Natural killer cell (primary cell): ENCODE results near the gene MAP3K4. TPM values are rescaled to one million over a fixed set of nuclear protein-coding genes. Genes with fewer than 3 reads are reported as not detected.

Experiments used
- ATAC-seq, 3 donors: fragments of 150-1000 bp in 2 of 3; fragments of 200-7000 bp in 1 of 3; cut with Tn5 transposase; 1 replicate in 1 of 3; 2 replicates in 2 of 3; pipeline ENCODE4 v1.10.0; 2021; ENCODE audit warnings: mild to moderate bottlenecking in 2 of 3, moderate library complexity in 2 of 3
- DNase-seq, 2 donors: peaks; one replicate each; pipeline versions ENCODE4 v3.0.0 to v3.0.0-alpha.2; 2013 to 2021; ENCODE audit warnings: mixed read lengths in 1 of 2
- H3K27ac ChIP-seq: one replicate; pipeline ENCODE4 v1.5.1; 2013; ENCODE audit warnings: mild to moderate bottlenecking, low read length
- H3K27me3 ChIP-seq: one replicate; pipeline ENCODE4 v1.6.1; 2013; ENCODE audit warnings: low read length; ENCODE audit not compliant: control insufficient read depth, insufficient read depth
- H3K36me3 ChIP-seq: one replicate; pipeline ENCODE4 v1.6.1; 2013; ENCODE audit warnings: low read length; ENCODE audit not compliant: control insufficient read depth, insufficient read depth
- H3K4me1 ChIP-seq: one replicate; pipeline ENCODE4 v1.6.1; 2013; ENCODE audit warnings: low read length; ENCODE audit not compliant: control insufficient read depth, insufficient read depth
- H3K4me3 ChIP-seq: one replicate; pipeline ENCODE4 v1.5.1; 2013; ENCODE audit warnings: low read length
- H3K9me3 ChIP-seq: one replicate; pipeline ENCODE4 v1.6.1; 2013; ENCODE audit warnings: low read length; ENCODE audit not compliant: control insufficient read depth, insufficient read depth
- H3K27ac Mint-ChIP-seq, 2 donors: one replicate each; pipeline ENCODE4 v1.8.0; 2022; ENCODE audit warnings: mild to moderate bottlenecking in 2 of 2, mixed read lengths in 2 of 2, moderate library complexity in 1 of 2
- H3K27me3 Mint-ChIP-seq, 2 donors: one replicate each; pipeline ENCODE4 v1.8.0; 2022; ENCODE audit warnings: low read depth in 2 of 2, mixed read lengths in 2 of 2
- H3K36me3 Mint-ChIP-seq: one replicate; pipeline ENCODE4 v1.8.0; 2022; ENCODE audit warnings: mixed read lengths
- H3K4me1 Mint-ChIP-seq, 2 donors: one replicate each; pipeline ENCODE4 v1.8.0; 2022; ENCODE audit warnings: mixed read lengths in 2 of 2
- H3K4me3 Mint-ChIP-seq: one replicate; pipeline ENCODE4 v1.8.0; 2022; ENCODE audit warnings: mild to moderate bottlenecking, moderate library complexity, mixed read lengths
- H3K9me3 Mint-ChIP-seq, 2 donors: one replicate each; pipeline ENCODE4 v1.8.0; 2022; ENCODE audit warnings: mixed read lengths in 2 of 2
- WGBS: methylation state at CpG from one replicate; pipeline ENCODE4 v1.1.7; 2013; ENCODE audit warnings: missing lambda C conversion rate; ENCODE audit not compliant: insufficient coverage; 5-methylcytosine and 5-hydroxymethylcytosine counted together
- intact Hi-C: fragments of 100-400 bp; cut with micrococcal nuclease; formaldehyde crosslinking; loops from one replicate; pipeline ENCODE4 v1.14.2; 2022
- total RNA-seq, 4 donors: library from RNA; stranded (reverse); fragments of 120-200 nt in 1 of 4; gene quantifications; one replicate each; pipeline versions ENCODE4 v1.2.3 to v1.2.4, GENCODE V29; 2013 to 2022
- TF ChIP-seq, protein P1 (sequence below): fragments of 200-600 bp; IDR thresholded peaks from one replicate; pipeline ENCODE4 v1.8.0; 2022; ENCODE audit warnings: antibody characterized with exemption

Gene MAP3K4
- total RNA-seq, 3 donors from 2014 or later (not counting 1 experiment from before 2014, with no cell fraction given): 46.5 to 79.9 (median 67.0) TPM

DNA sequence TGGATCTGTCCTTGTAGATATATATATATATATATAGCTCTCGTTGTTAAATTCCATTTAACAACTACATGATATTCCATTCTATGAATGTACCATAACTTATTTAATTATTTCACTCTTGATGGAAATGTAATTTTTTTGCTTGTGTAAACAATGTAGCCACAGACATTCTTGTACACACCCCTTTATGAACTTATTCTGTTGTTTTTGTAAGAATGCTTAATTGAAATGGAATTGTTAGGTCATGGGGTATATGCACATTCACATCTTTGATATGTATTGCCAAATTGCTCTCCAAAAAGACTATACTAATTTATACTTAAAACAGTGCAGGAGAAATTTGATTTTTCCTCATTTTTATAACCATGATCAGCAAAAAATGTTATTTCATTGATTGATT lies 67.2 kb downstream of the MAP3K4 start:
- H3K4me3 ChIP-seq: no peak overlapping the region
- no peaks in the 10 kb centered on the region for H3K36me3 ChIP-seq
- TF ChIP-seq, protein P1, sequence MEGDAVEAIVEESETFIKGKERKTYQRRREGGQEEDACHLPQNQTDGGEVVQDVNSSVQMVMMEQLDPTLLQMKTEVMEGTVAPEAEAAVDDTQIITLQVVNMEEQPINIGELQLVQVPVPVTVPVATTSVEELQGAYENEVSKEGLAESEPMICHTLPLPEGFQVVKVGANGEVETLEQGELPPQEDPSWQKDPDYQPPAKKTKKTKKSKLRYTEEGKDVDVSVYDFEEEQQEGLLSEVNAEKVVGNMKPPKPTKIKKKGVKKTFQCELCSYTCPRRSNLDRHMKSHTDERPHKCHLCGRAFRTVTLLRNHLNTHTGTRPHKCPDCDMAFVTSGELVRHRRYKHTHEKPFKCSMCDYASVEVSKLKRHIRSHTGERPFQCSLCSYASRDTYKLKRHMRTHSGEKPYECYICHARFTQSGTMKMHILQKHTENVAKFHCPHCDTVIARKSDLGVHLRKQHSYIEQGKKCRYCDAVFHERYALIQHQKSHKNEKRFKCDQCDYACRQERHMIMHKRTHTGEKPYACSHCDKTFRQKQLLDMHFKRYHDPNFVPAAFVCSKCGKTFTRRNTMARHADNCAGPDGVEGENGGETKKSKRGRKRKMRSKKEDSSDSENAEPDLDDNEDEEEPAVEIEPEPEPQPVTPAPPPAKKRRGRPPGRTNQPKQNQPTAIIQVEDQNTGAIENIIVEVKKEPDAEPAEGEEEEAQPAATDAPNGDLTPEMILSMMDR: no peak
- Mint-ChIP-seq H3K4me3 (no peak overlapping the region), H3K4me1 (peaks cover 0 to 16% of the 10 kb centered on the region in 2 donors), H3K9me3 (no peaks in the 10 kb centered on the region), H3K36me3 (no peaks in the 10 kb centered on the region), H3K27ac (no peak overlapping the region), H3K27me3 (no peaks in the 10 kb centered on the region)
- no peaks in the 10 kb centered on the region for H3K4me1 ChIP-seq
- no peaks in the 10 kb centered on the region for H3K9me3 ChIP-seq
- DNase-seq (no peak), ATAC-seq (no peak)
- H3K27me3 ChIP-seq: no peaks in the 10 kb centered on the region
- intact Hi-C loops: no loop called here
- no CpG with 5 or more reads among the region's 1 CpG for WGBS
- H3K27ac ChIP-seq: no peak overlapping the region

DNA sequence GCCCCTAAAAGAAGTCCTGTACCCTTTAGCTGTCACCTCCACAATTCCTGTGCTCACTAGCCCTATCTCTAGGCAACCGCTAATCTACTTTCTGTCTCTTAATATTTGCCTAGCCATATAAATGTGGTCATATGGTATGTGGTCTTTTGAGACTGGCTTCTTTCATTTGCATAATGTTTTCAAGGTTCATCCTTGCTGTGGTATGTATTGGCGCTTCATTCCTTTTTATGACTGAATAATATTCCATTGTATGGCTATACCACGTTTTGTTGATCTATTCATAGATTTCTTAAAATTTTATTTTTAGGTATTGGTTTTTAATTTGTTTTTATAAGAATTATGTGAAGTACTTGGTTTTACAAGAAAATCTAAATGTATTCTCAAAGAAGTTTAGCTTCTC lies 70.0 kb downstream of the MAP3K4 start:
- peaks cover 5 to 22% of the 10 kb centered on the region in 2 donors for H3K4me1 Mint-ChIP-seq
- Histone ChIP-seq H3K4me1 (no peaks in the 10 kb centered on the region), H3K27me3 (no peaks in the 10 kb centered on the region), H3K4me3 (no peak overlapping the region), H3K9me3 (no peaks in the 10 kb centered on the region), H3K36me3 (no peaks in the 10 kb centered on the region), H3K27ac (no peak overlapping the region)
- no CpG with 5 or more reads among the region's 3 CpGs for WGBS
- H3K27me3 Mint-ChIP-seq: no peaks in the 10 kb centered on the region
- no peaks in the 10 kb centered on the region for H3K36me3 Mint-ChIP-seq
- no peak overlapping the region for H3K4me3 Mint-ChIP-seq
- no peak for ATAC-seq
- H3K9me3 Mint-ChIP-seq: no peaks in the 10 kb centered on the region
- no peak overlapping the region for H3K27ac Mint-ChIP-seq
- intact Hi-C loops: no loop called here
- DNase-seq: no peak
- TF ChIP-seq, protein P1: no peak

DNA sequence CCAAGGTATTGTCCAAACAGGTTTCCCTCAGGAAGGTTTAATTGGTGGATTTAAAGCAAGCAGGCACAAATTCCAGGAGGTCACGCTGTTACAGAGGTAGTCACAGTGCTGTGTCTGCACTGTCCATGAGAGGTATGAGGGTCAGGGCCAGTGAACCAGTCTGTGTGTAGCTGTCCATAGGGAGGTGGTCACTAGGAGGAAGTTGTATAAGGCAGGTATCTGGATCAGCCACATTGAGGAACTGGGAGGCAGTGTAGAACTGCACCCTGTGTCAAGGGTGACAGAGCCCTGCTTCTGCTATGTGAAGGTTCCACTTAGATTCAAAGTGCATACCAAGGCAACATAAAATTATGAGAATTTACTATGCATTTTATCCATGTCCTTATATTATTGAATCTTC lies 73.3 kb downstream of the MAP3K4 start:
- WGBS: 100% methylated on average over 1 of the region's 1 CpG

DNA sequence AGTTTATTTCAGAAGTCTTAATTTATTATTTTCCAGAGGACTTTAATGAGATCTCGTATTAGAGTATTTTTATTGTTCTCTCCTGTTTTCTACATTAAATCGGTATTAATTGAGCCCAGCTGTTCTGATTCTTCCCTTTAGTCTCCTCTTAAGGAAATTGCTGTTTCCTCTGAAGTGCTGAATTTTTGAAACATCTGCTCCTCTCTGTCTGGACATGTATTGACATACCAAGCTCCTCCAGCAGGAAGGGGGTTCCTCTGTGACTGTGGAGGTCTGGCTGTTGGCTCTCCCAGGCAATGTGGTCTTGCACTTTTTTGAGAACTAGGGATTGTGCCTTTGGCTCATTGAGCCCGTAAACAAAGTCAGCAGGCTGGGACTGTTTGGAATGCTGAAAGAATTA lies 74.9 kb downstream of the MAP3K4 start:
- TF ChIP-seq, protein P1: no peak
- no peak overlapping the region for H3K4me3 ChIP-seq
- intact Hi-C loops: no loop called here
- H3K27me3 Mint-ChIP-seq: no peaks in the 10 kb centered on the region
- peaks cover 5 to 24% of the 10 kb centered on the region in 2 donors for H3K4me1 Mint-ChIP-seq
- 100% methylated on average over 3 of the region's 3 CpGs for WGBS
- ATAC-seq (no peak), DNase-seq (no peak)
- no peaks in the 10 kb centered on the region for H3K9me3 Mint-ChIP-seq
- no peak overlapping the region for H3K27ac Mint-ChIP-seq
- no peak overlapping the region for H3K27ac ChIP-seq
- H3K36me3 ChIP-seq: peaks cover 6% of the 10 kb centered on the region
- H3K9me3 ChIP-seq: no peaks in the 10 kb centered on the region
- H3K4me3 Mint-ChIP-seq: no peak overlapping the region
- no peaks in the 10 kb centered on the region for H3K4me1 ChIP-seq
- H3K27me3 ChIP-seq: no peaks in the 10 kb centered on the region
- no peaks in the 10 kb centered on the region for H3K36me3 Mint-ChIP-seq

More for the DNA sequence above, 73.3 kb downstream of the MAP3K4 start:
- intact Hi-C loops: no loop called here
- Histone ChIP-seq H3K27ac (no peak overlapping the region), H3K4me3 (no peak overlapping the region), H3K36me3 (no peaks in the 10 kb centered on the region), H3K4me1 (no peaks in the 10 kb centered on the region), H3K27me3 (no peaks in the 10 kb centered on the region), H3K9me3 (no peaks in the 10 kb centered on the region)
- Mint-ChIP-seq H3K27ac (no peak overlapping the region), H3K4me1 (peaks cover 5 to 24% of the 10 kb centered on the region in 2 donors), H3K9me3 (no peaks in the 10 kb centered on the region), H3K4me3 (no peak overlapping the region), H3K27me3 (no peaks in the 10 kb centered on the region), H3K36me3 (no peaks in the 10 kb centered on the region)
- TF ChIP-seq, protein P1: no peak
- no peak for DNase-seq
- no peak for ATAC-seq
